ENCODE data around the gene PITX1. TPM values are rescaled to one million over a fixed set of nuclear protein-coding genes. Genes with fewer than 3 reads are reported as not detected.

PITX1 gene
- total and polyA plus RNA-seq, 2 experiments from 2014 or later: not detected

- no peak for DNase-seq
- Histone ChIP-seq H2AFZ (no peak overlapping the region), H3K9me2 (ENCODE audit: insufficient read depth) (no peaks in the 10 kb centered on the region), H3K79me2 (ENCODE audit: insufficient read depth) (no peaks in the 10 kb centered on the region), H3K27ac (no peak overlapping the region), H3K9ac (no peak overlapping the region), H3F3A (ENCODE audit: insufficient read depth) (no peaks in the 10 kb centered on the region), H3K4me3 (no peak overlapping the region), H4K20me1 (ENCODE audit: insufficient read depth) (no peaks in the 10 kb centered on the region), H3K9me3 (ENCODE audit: low read depth) (no peaks in the 10 kb centered on the region), H3K4me1 (ENCODE audit: insufficient read depth) (no peaks in the 10 kb centered on the region), H3K27me3 (replicated peaks; ENCODE audit: insufficient read depth) (peaks cover 64% of the 10 kb centered on the region), H3K4me2 (ENCODE audit: unreplicated experiment) (no peak overlapping the region), H3K36me3 (ENCODE audit: low read depth) (no peaks in the 10 kb centered on the region)
- in situ Hi-C loops (cut with MboI): no loop called here
- no peak for TF ChIP-seq EZH2 (IDR thresholded peaks at IDR 0.05; ENCODE audit: insufficient read depth, poor library complexity, severe bottlenecking)
- no peak for TF ChIP-seq EZH2phosphoT487 (IDR thresholded peaks at IDR 0.05; ENCODE audit: insufficient read depth, low read depth)
- 36 to 44% methylated on average over 5 of the region's 5 CpGs for WGBS, 2 experiments (ENCODE audit: low coverage in 1 of 2, low lambda C conversion rate in 2 of 2, missing lambda C conversion rate in 2 of 2)
Measured at GRCh38 chr5:135046661-135047346, 12.8 kb upstream of the PITX1 start.

GRCh38 chr5:135045488-135045887 is 11.5 kb upstream of the PITX1 start:
- H3K27me3 ChIP-seq (replicated peaks; ENCODE audit: insufficient read depth): peaks cover 66% of the 10 kb centered on the region
- no peaks in the 10 kb centered on the region for H3K4me1 ChIP-seq (ENCODE audit: insufficient read depth)
- no peak overlapping the region for H3K27ac ChIP-seq
- no peaks in the 10 kb centered on the region for H3K36me3 ChIP-seq (ENCODE audit: low read depth)
- TF ChIP-seq EZH2phosphoT487 (IDR thresholded peaks at IDR 0.05; ENCODE audit: insufficient read depth, low read depth) (no peak), EZH2 (IDR thresholded peaks at IDR 0.05; ENCODE audit: insufficient read depth, poor library complexity, severe bottlenecking) (no peak)
- H3K9me2 ChIP-seq (ENCODE audit: insufficient read depth): no peaks in the 10 kb centered on the region
- no peaks in the 10 kb centered on the region for H3F3A ChIP-seq (ENCODE audit: insufficient read depth)
- no peak for DNase-seq
- H3K4me2 ChIP-seq (ENCODE audit: unreplicated experiment): no peak overlapping the region
- H3K9ac ChIP-seq: no peak overlapping the region
- in situ Hi-C loops (cut with MboI): no loop called here
- no peaks in the 10 kb centered on the region for H3K79me2 ChIP-seq (ENCODE audit: insufficient read depth)
- no peaks in the 10 kb centered on the region for H3K9me3 ChIP-seq (ENCODE audit: low read depth)
- H2AFZ ChIP-seq: no peak overlapping the region
- H4K20me1 ChIP-seq (ENCODE audit: insufficient read depth): no peaks in the 10 kb centered on the region
- H3K4me3 ChIP-seq: no peak overlapping the region

GRCh38 chr5:135042595-135042994 is 8.6 kb upstream of the PITX1 start:
- in situ Hi-C loops (cut with MboI): no loop called here
- no peak overlapping the region for H3K27ac ChIP-seq
- H3K27me3 ChIP-seq (replicated peaks; ENCODE audit: insufficient read depth): peaks cover 70% of the 10 kb centered on the region
- TF ChIP-seq EZH2 (IDR thresholded peaks at IDR 0.05; ENCODE audit: insufficient read depth, poor library complexity, severe bottlenecking): no peak
- no peak for TF ChIP-seq EZH2phosphoT487 (IDR thresholded peaks at IDR 0.05; ENCODE audit: insufficient read depth, low read depth)
- H3K36me3 ChIP-seq (ENCODE audit: low read depth): no peaks in the 10 kb centered on the region
- no peak overlapping the region for H2AFZ ChIP-seq
- no peaks in the 10 kb centered on the region for H3K79me2 ChIP-seq (ENCODE audit: insufficient read depth)
- no peaks in the 10 kb centered on the region for H3F3A ChIP-seq (ENCODE audit: insufficient read depth)
- DNase-seq: no peak
- no peaks in the 10 kb centered on the region for H3K9me3 ChIP-seq (ENCODE audit: low read depth)
- H3K9me2 ChIP-seq (ENCODE audit: insufficient read depth): no peaks in the 10 kb centered on the region
- no peaks in the 10 kb centered on the region for H4K20me1 ChIP-seq (ENCODE audit: insufficient read depth)
- no peaks in the 10 kb centered on the region for H3K4me1 ChIP-seq (ENCODE audit: insufficient read depth)
- H3K9ac ChIP-seq: no peak overlapping the region
- WGBS, 2 experiments (ENCODE audit: low coverage in 1 of 2, low lambda C conversion rate in 2 of 2, missing lambda C conversion rate in 2 of 2): 75 to 79% methylated on average over 1 of the region's 1 CpG
- no peak overlapping the region for H3K4me2 ChIP-seq (ENCODE audit: unreplicated experiment)
- H3K4me3 ChIP-seq: no peak overlapping the region

- no peaks in the 10 kb centered on the region for H4K20me1 ChIP-seq (ENCODE audit: insufficient read depth)
- H3K9me2 ChIP-seq (ENCODE audit: insufficient read depth): no peaks in the 10 kb centered on the region
- no peaks in the 10 kb centered on the region for H3K4me1 ChIP-seq (ENCODE audit: insufficient read depth)
- WGBS, 2 experiments (ENCODE audit: low coverage in 1 of 2, low lambda C conversion rate in 2 of 2, missing lambda C conversion rate in 2 of 2): 57 to 59% methylated on average over 3 of the region's 3 CpGs
- H3K36me3 ChIP-seq (ENCODE audit: low read depth): no peaks in the 10 kb centered on the region
- H3K4me2 ChIP-seq (ENCODE audit: unreplicated experiment): no peak overlapping the region
- no peak overlapping the region for H3K27ac ChIP-seq
- no peak for DNase-seq
- no peak overlapping the region for H3K9ac ChIP-seq
- no peak overlapping the region for H3K4me3 ChIP-seq
- in situ Hi-C loops (cut with MboI): no loop called here
- H3K79me2 ChIP-seq (ENCODE audit: insufficient read depth): no peaks in the 10 kb centered on the region
- no peaks in the 10 kb centered on the region for H3K9me3 ChIP-seq (ENCODE audit: low read depth)
- TF ChIP-seq EZH2 (IDR thresholded peaks at IDR 0.05; ENCODE audit: insufficient read depth, poor library complexity, severe bottlenecking) (no peak), EZH2phosphoT487 (IDR thresholded peaks at IDR 0.05; ENCODE audit: insufficient read depth, low read depth) (no peak)
- peaks cover 79% of the 10 kb centered on the region for H3K27me3 ChIP-seq (replicated peaks; ENCODE audit: insufficient read depth)
- H3F3A ChIP-seq (ENCODE audit: insufficient read depth): no peaks in the 10 kb centered on the region
- no peak overlapping the region for H2AFZ ChIP-seq
Measured at GRCh38 chr5:135041726-135042125, 7.7 kb upstream of the PITX1 start.
